Testis (tissue), 2 donors: Measurements from ENCODE around the gene GGACT.

Source experiments
- CTCF ChIP-seq, 3 experiments: fragments of 450-650 bp in 2 of 3; fragments of 200-600 bp in 1 of 3; sonication (generic) in 1 of 3; IDR thresholded peaks; one replicate each; pipeline ENCODE4 v1.5.1; 2016 to 2019; ENCODE audit warnings: antibody characterized with exemption in 3 of 3, mild to moderate bottlenecking in 2 of 3, moderate library complexity in 1 of 3
- POLR2A ChIP-seq: fragments of 450-650 bp; IDR thresholded peaks from one replicate; pipeline ENCODE4 v1.6.1; 2017; ENCODE audit warnings: antibody characterized with exemption, mild to moderate bottlenecking, moderate library complexity

- TF ChIP-seq CTCF (IDR thresholded peaks at IDR 0.05) (no peak), POLR2A (no peak)
Observed at GRCh38 chr13:100634696-100635095, 46.1 kb upstream of the GGACT start.
